OCI-LY1 (cell line): ENCODE data around the gene THUMPD1.

ENCODE experiments used
- H2AFZ ChIP-seq: fragments of 200-600 bp; sonication (generic), shearing (Covaris generic); 2 replicates; pipeline ENCODE4 v1.6.0; 2014; ENCODE audit warnings: antibody characterized with exemption, mild to moderate bottlenecking, low read length
- H3F3A ChIP-seq: fragments of 200-600 bp; sonication (generic), shearing (Covaris generic); 2 replicates; pipeline ENCODE4 v1.6.0; 2014; ENCODE audit warnings: mild to moderate bottlenecking, antibody characterized with exemption, low read length, moderate library complexity; ENCODE audit not compliant: insufficient read depth
- H3K27ac ChIP-seq: fragments of 200-600 bp; sonication (generic); 2 replicates; pipeline ENCODE4 v1.5.1; 2014; ENCODE audit warnings: low read length, mixed run types, mild to moderate bottlenecking, low read depth; ENCODE audit not compliant: poor library complexity, severe bottlenecking
- H3K27me3 ChIP-seq: fragments of 200-600 bp; sonication (generic); 2 replicates; pipeline ENCODE4 v1.6.0; 2014; ENCODE audit warnings: antibody characterized with exemption, mild to moderate bottlenecking, low read length, moderate library complexity; ENCODE audit not compliant: insufficient read depth
- H3K36me3 ChIP-seq: fragments of 200-600 bp; sonication (generic); 2 replicates; pipeline ENCODE4 v1.6.1; 2014; ENCODE audit warnings: mild to moderate bottlenecking, antibody characterized with exemption, low read length, moderate library complexity, mixed read lengths; ENCODE audit not compliant: insufficient read depth
- H3K4me1 ChIP-seq: fragments of 200-600 bp; sonication (generic); 2 replicates; pipeline ENCODE4 v1.5.1; 2014; ENCODE audit warnings: mild to moderate bottlenecking, low read length, moderate library complexity; ENCODE audit not compliant: insufficient read depth, severe bottlenecking
- H3K4me2 ChIP-seq: fragments of 200-600 bp; sonication (generic), shearing (Covaris generic); 2 replicates; pipeline ENCODE4 v1.6.1; 2014; ENCODE audit warnings: low read length
- H3K4me3 ChIP-seq: fragments of 200-600 bp; sonication (generic); 2 replicates; pipeline ENCODE4 v1.5.1; 2014; ENCODE audit warnings: low read length, low read depth, mild to moderate bottlenecking, mixed read lengths; ENCODE audit not compliant: poor library complexity, severe bottlenecking
- H3K79me2 ChIP-seq: fragments of 200-600 bp; shearing (Covaris generic); 2 replicates; pipeline ENCODE4 v1.6.1; 2016; ENCODE audit warnings: mixed run types, low read length, mixed read lengths; ENCODE audit not compliant: insufficient read depth
- H3K9ac ChIP-seq: fragments of 200-600 bp; sonication (generic), shearing (Covaris generic); 2 replicates; pipeline ENCODE4 v1.6.1; 2014; ENCODE audit warnings: mild to moderate bottlenecking, low read length, mixed read lengths
- H3K9me2 ChIP-seq: fragments of 200-600 bp; sonication (generic), shearing (Covaris generic); 2 replicates; pipeline ENCODE4 v1.6.1; 2014; ENCODE audit warnings: low read depth, mild to moderate bottlenecking, low read length, mixed read lengths
- H3K9me3 ChIP-seq: fragments of 200-600 bp; shearing (Covaris generic); 2 replicates; pipeline ENCODE4 v1.6.1; 2014; ENCODE audit warnings: low read length, mixed read lengths
- H4K20me1 ChIP-seq: fragments of 200-600 bp; sonication (generic), shearing (Covaris generic); 2 replicates; pipeline ENCODE4 v1.6.0; 2016; ENCODE audit warnings: mild to moderate bottlenecking, low read length; ENCODE audit not compliant: insufficient read depth
- CTCF ChIP-seq: fragments of 200-600 bp; sonication (generic), shearing (Covaris generic); IDR thresholded peaks from 2 replicates; pipeline ENCODE4 v1.5.1; 2017; ENCODE audit warnings: mild to moderate bottlenecking, antibody characterized with exemption, low read length, moderate library complexity, mixed read lengths
- EZH2 ChIP-seq: fragments of 200-600 bp; sonication (generic), shearing (Covaris generic); IDR thresholded peaks from 2 replicates; pipeline ENCODE4 v1.8.0; 2017; ENCODE audit warnings: borderline replicate concordance, mixed run types, mild to moderate bottlenecking, antibody characterized with exemption, low read length, moderate library complexity, mixed read lengths

THUMPD1 gene

DNA sequence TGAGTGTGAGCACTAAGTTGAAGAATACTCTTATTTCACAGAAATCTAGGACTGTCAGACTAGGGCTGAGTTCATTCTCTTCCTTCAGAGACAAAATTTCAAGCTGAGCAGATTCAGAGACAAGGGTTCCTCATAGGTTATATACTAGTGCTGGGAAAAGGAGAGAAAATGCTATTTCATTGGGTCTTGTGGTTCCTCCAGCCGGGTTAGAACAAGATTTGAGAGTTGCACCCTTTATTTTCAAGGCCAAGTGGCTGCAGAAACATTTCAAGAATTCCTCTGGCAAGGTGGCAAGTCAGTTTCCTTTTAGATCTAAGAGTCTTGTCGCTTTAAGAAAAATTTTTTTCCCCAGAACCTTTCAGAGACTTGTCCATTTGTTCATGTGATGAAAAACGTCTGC lies 6.8 kb downstream of the THUMPD1 start:
- Histone ChIP-seq H3K4me3 (no peak overlapping the region), H3K4me1 (peaks cover 1% of the 10 kb centered on the region), H3K27ac (no peak overlapping the region), H3K9me3 (no peaks in the 10 kb centered on the region), H3K4me2 (no peak overlapping the region), H3K79me2 (no peaks in the 10 kb centered on the region), H3F3A (no peaks in the 10 kb centered on the region), H3K36me3 (peaks cover 50% of the 10 kb centered on the region), H3K27me3 (no peaks in the 10 kb centered on the region), H2AFZ (no peak overlapping the region), H4K20me1 (no peaks in the 10 kb centered on the region), H3K9ac (no peak overlapping the region), H3K9me2 (no peaks in the 10 kb centered on the region)
- TF ChIP-seq EZH2 (no peak), CTCF (no peak)

DNA sequence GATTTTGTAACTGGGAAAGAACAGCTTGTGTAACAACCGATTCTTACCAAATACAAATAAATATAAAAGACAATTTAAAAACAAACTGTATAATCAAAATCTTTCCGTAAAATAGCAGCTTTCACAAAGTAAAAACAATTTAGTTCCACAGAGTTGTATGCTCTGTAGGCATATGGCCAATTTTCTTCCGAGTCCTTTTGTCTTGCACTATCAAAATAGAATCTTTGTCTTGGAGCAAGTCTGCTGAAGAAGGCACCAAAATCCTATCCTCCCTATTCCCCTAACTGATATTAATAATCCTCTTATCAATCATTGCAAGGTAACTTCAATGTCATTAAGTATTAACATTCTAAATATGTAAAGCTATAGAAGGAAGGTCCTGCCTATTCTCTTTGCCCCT lies 7.6 kb downstream of the THUMPD1 start:
- no peak overlapping the region for H2AFZ ChIP-seq
- peaks cover 50% of the 10 kb centered on the region for H3K36me3 ChIP-seq
- H3K9me3 ChIP-seq = no peaks in the 10 kb centered on the region
- no peaks in the 10 kb centered on the region for H3K79me2 ChIP-seq
- no peaks in the 10 kb centered on the region for H3K4me1 ChIP-seq
- H3F3A ChIP-seq = no peaks in the 10 kb centered on the region
- no peaks in the 10 kb centered on the region for H4K20me1 ChIP-seq
- H3K4me3 ChIP-seq = no peak overlapping the region
- H3K9me2 ChIP-seq = no peaks in the 10 kb centered on the region
- TF ChIP-seq CTCF (no peak), EZH2 (no peak)
- H3K27me3 ChIP-seq = no peaks in the 10 kb centered on the region
- H3K9ac ChIP-seq = no peak overlapping the region
- H3K4me2 ChIP-seq = no peak overlapping the region
- no peak overlapping the region for H3K27ac ChIP-seq

GRCh38 chr16:20729141-20729540 lies 12.5 kb downstream of the THUMPD1 start:
- no peak overlapping the region for H3K27ac ChIP-seq
- no peak for TF ChIP-seq CTCF
- TF ChIP-seq EZH2 = no peak
- H3K27me3 ChIP-seq = no peaks in the 10 kb centered on the region

More at GRCh38 chr16:20729141-20729540, 12.5 kb downstream of the THUMPD1 start:
- Histone ChIP-seq H3K79me2 (no peaks in the 10 kb centered on the region), H3K9ac (no peak overlapping the region), H3F3A (no peaks in the 10 kb centered on the region), H3K4me3 (no peak overlapping the region), H3K36me3 (peaks cover 2% of the 10 kb centered on the region; the same call in 1 of the 2 replicates), H4K20me1 (no peaks in the 10 kb centered on the region), H2AFZ (no peak overlapping the region), H3K4me2 (no peak overlapping the region), H3K4me1 (no peaks in the 10 kb centered on the region), H3K9me3 (no peaks in the 10 kb centered on the region), H3K9me2 (no peaks in the 10 kb centered on the region)
